HepG2 (cell line): Measurements from ENCODE around the gene EMC9. TPM values are rescaled to one million over a fixed set of nuclear protein-coding genes. Genes with fewer than 3 reads are reported as not detected.
A peak's percentile ranks its signal among the peaks of the same experiment; 100 is the strongest.

ENCODE experiments used
- HNRNPH1 ChIP-seq: fragments of 200-400 bp; formaldehyde crosslinking; optimal IDR thresholded peaks from 2 replicates; pipeline ENCODE3; 2017; ENCODE audit warnings: mild to moderate bottlenecking, low read depth, low read length
- HOXA3 ChIP-seq: sonication (generic); formaldehyde crosslinking; IDR thresholded peaks from 2 replicates; pipeline ENCODE4 v1.5.0; 2020; ENCODE audit warnings: missing genetic modification reagents
- KLF16 ChIP-seq, 2 experiments: sonication (generic) in 1 of 2; formaldehyde crosslinking in 1 of 2; IDR thresholded peaks; 2 replicates each; pipeline versions ENCODE4 v1.6.1 to v1.8.0; 2016 to 2023; ENCODE audit warnings: missing genetic modification reagents in 2 of 2, missing compliant biosample characterization in 1 of 2
- KMT2A ChIP-seq: sonication (generic); formaldehyde crosslinking; IDR thresholded peaks from 2 replicates; pipeline ENCODE4 v1.4.0; 2020; ENCODE audit warnings: missing genetic modification reagents
- PLRG1 ChIP-seq: fragments of 450-650 bp; conservative IDR thresholded peaks from 2 replicates; pipeline ENCODE4 v1.6.1; 2016
- PPARG ChIP-seq: conservative IDR thresholded peaks from 2 replicates; pipeline ENCODE4 v1.6.1; 2016; ENCODE audit warnings: missing biosample characterization, missing genetic modification reagents
- SIX1 ChIP-seq: sonication (generic); formaldehyde crosslinking; IDR thresholded peaks from 2 replicates; pipeline ENCODE4 v1.4.0; 2020; ENCODE audit warnings: missing genetic modification reagents, borderline replicate concordance
- SNAI1 ChIP-seq: sonication (generic); formaldehyde crosslinking; IDR thresholded peaks from 2 replicates; pipeline ENCODE4 v1.5.0; 2020; ENCODE audit warnings: mild to moderate bottlenecking, missing genetic modification reagents, borderline replicate concordance
- TARDBP ChIP-seq: sonication (generic); formaldehyde crosslinking; IDR thresholded peaks from 2 replicates; pipeline ENCODE4 v1.8.0; 2022; ENCODE audit warnings: mild to moderate bottlenecking, missing genetic modification reagents
- ZNF331 ChIP-seq: sonication (generic); formaldehyde crosslinking; IDR thresholded peaks from 2 replicates; pipeline ENCODE4 v1.4.0; 2020; ENCODE audit warnings: missing genetic modification reagents
- ZNF484 ChIP-seq: sonication (generic); formaldehyde crosslinking; IDR thresholded peaks from 2 replicates; pipeline ENCODE4 v1.5.1; 2020; ENCODE audit warnings: mild to moderate bottlenecking, low read depth, missing genetic modification reagents, borderline replicate concordance
- polyA plus RNA-seq, 8 experiments: library from polyadenylated mRNA; depleted of rRNA in 3 of 8; stranded (reverse) in 7 of 8; unstranded in 1 of 8; fragments of >200 nt; fragmentation: Illumina TruSeq in 4 of 8; extraction: Trizol in 4 of 8; gene quantifications; 2 replicates each; pipeline versions ENCODE4 v1.2.1 to v1.2.3, GENCODE V29; 2011 to 2016; ENCODE audit warnings: low read depth in 4 of 8, missing spikeins in 1 of 8, mixed read lengths in 1 of 8; ENCODE audit not compliant: insufficient read depth in 1 of 8
- total RNA-seq, 5 experiments: library from RNA; depleted of rRNA; stranded (reverse); fragments of >200 nt; fragmentation: Illumina TruSeq; extraction: Trizol; gene quantifications; 2 replicates each; pipeline ENCODE4 v1.2.3, GENCODE V29; 2016; ENCODE audit warnings: low read depth in 1 of 5
- TF ChIP-seq, protein P1 (sequence below): sonication (generic); formaldehyde crosslinking; IDR thresholded peaks from 2 replicates; pipeline ENCODE4 v1.8.0; 2022; ENCODE audit warnings: missing genetic modification reagents, low read depth, mild to moderate bottlenecking, borderline replicate concordance
- TF ChIP-seq, protein P2 (sequence below): sonication (generic); formaldehyde crosslinking; IDR thresholded peaks from 2 replicates; pipeline ENCODE4 v1.4.0; 2020; ENCODE audit warnings: missing genetic modification reagents
- TF ChIP-seq, protein P3 (sequence below): sonication (generic); formaldehyde crosslinking; IDR thresholded peaks from 2 replicates; pipeline ENCODE4 v1.4.0; 2020; ENCODE audit warnings: missing genetic modification reagents
- TF ChIP-seq, protein P4 (sequence below), 2 experiments: sonication (generic) in 1 of 2; formaldehyde crosslinking in 1 of 2; IDR thresholded peaks; 2 replicates each; pipeline versions ENCODE4 v1.5.1 to v1.6.1; 2011 to 2020; ENCODE audit warnings: borderline replicate concordance in 1 of 2, low read depth in 1 of 2, low read length in 1 of 2, mild to moderate bottlenecking in 1 of 2, missing genetic modification reagents in 1 of 2, moderate library complexity in 1 of 2
- TF ChIP-seq, protein P5 (sequence below): sonication (generic); formaldehyde crosslinking; IDR thresholded peaks from 2 replicates; pipeline ENCODE4 v1.4.0; 2020; ENCODE audit warnings: missing genetic modification reagents, borderline replicate concordance

The EMC9 gene
- total and polyA plus RNA-seq, 2 of the 13 experiments (the other 11 are each of a cell fraction or from before 2014, with no cell fraction given): 60.5 to 78.7 TPM

DNA sequence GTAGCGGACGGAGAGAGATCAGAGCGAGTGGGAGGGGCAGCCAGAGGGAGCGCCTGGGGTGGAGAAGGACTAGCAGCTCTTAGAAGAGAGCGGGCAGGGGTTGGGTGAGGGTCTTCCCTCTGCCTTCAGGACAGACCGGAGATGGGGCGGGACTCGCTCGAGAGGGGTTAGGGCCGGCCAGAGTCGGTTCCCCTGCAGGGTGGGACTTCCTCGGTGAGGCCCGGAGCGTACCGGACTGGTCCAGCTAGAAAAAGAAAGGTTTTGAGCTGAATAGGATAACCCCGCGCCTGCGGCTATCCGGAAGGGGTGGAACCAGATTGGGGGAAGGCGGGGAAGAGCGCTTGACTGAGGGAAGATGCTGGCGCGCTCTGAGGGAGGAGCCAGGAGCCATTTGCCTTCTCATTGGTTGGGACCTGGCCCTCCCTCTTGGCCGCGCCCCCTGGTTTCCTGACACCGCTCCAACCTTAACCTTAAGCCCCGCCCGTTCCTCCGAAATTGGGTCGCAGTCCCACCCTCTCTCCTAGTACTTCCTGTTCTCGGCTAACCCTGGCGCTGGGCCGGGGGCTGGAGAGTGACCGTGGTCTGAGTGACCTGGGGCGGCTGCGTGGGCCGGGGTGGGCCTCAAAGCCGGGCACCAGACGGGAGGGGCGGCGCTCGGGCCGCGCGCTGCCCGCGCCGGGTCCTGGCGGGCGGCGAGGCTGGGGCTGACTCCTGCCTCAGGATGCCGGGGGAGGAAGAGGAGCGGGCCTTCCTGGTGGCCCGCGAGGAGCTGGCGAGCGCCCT is 5.8 kb upstream of the EMC9 start, which contains the start of gene RNF31 (continued):
- TF ChIP-seq TARDBP (CRISPR knock-in tag) (peak; percentile 46; the same call in 1 of the 2 replicates), KLF16 (CRISPR knock-in tag; IDR thresholded peaks at IDR 0.05) (peak in 1 of 2 experiments; percentile 72; a peak in 1 of 4 replicates), SIX1 (CRISPR knock-in tag) (peak; percentile 52; the same call in 1 of the 2 replicates), PPARG (CRISPR knock-in tag) (peak; percentile 16; the same call in 1 of the 2 replicates), PLRG1 (no peak), ZNF484 (CRISPR knock-in tag) (no peak), HNRNPH1 (peak; percentile 86), KMT2A (peak; percentile 58), HOXA3 (CRISPR knock-in tag) (peak; percentile 41; the same call in 1 of the 2 replicates), ZNF331 (CRISPR knock-in tag) (peak; percentile 46), SNAI1 (CRISPR knock-in tag) (no peak)
- TF ChIP-seq, protein P1, sequence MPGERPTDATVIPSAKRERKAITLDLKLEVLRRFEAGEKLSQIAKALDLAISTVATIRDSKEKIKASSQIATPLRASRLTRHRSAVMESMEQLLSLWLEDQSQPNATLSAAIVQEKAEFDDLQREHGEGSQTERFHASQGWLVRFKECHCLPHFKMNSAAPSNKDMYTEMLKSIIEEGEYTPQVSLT (CRISPR knock-in tag): no peak
- TF ChIP-seq, protein P2, sequence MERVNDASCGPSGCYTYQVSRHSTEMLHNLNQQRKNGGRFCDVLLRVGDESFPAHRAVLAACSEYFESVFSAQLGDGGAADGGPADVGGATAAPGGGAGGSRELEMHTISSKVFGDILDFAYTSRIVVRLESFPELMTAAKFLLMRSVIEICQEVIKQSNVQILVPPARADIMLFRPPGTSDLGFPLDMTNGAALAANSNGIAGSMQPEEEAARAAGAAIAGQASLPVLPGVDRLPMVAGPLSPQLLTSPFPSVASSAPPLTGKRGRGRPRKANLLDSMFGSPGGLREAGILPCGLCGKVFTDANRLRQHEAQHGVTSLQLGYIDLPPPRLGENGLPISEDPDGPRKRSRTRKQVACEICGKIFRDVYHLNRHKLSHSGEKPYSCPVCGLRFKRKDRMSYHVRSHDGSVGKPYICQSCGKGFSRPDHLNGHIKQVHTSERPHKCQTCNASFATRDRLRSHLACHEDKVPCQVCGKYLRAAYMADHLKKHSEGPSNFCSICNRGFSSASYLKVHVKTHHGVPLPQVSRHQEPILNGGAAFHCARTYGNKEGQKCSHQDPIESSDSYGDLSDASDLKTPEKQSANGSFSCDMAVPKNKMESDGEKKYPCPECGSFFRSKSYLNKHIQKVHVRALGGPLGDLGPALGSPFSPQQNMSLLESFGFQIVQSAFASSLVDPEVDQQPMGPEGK (CRISPR knock-in tag): peak; percentile 63; the same call in 1 of the 2 replicates
- TF ChIP-seq, protein P3, sequence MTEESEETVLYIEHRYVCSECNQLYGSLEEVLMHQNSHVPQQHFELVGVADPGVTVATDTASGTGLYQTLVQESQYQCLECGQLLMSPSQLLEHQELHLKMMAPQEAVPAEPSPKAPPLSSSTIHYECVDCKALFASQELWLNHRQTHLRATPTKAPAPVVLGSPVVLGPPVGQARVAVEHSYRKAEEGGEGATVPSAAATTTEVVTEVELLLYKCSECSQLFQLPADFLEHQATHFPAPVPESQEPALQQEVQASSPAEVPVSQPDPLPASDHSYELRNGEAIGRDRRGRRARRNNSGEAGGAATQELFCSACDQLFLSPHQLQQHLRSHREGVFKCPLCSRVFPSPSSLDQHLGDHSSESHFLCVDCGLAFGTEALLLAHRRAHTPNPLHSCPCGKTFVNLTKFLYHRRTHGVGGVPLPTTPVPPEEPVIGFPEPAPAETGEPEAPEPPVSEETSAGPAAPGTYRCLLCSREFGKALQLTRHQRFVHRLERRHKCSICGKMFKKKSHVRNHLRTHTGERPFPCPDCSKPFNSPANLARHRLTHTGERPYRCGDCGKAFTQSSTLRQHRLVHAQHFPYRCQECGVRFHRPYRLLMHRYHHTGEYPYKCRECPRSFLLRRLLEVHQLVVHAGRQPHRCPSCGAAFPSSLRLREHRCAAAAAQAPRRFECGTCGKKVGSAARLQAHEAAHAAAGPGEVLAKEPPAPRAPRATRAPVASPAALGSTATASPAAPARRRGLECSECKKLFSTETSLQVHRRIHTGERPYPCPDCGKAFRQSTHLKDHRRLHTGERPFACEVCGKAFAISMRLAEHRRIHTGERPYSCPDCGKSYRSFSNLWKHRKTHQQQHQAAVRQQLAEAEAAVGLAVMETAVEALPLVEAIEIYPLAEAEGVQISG: peak; percentile 69
- TF ChIP-seq, protein P4, sequence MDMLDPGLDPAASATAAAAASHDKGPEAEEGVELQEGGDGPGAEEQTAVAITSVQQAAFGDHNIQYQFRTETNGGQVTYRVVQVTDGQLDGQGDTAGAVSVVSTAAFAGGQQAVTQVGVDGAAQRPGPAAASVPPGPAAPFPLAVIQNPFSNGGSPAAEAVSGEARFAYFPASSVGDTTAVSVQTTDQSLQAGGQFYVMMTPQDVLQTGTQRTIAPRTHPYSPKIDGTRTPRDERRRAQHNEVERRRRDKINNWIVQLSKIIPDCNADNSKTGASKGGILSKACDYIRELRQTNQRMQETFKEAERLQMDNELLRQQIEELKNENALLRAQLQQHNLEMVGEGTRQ (IDR thresholded peaks at IDR 0.05; ENCODE audit: low read depth, low read length): no peak
- TF ChIP-seq, protein P4 (CRISPR knock-in tag; IDR thresholded peaks at IDR 0.05; ENCODE audit: borderline replicate concordance): no peak
- TF ChIP-seq, protein P5, sequence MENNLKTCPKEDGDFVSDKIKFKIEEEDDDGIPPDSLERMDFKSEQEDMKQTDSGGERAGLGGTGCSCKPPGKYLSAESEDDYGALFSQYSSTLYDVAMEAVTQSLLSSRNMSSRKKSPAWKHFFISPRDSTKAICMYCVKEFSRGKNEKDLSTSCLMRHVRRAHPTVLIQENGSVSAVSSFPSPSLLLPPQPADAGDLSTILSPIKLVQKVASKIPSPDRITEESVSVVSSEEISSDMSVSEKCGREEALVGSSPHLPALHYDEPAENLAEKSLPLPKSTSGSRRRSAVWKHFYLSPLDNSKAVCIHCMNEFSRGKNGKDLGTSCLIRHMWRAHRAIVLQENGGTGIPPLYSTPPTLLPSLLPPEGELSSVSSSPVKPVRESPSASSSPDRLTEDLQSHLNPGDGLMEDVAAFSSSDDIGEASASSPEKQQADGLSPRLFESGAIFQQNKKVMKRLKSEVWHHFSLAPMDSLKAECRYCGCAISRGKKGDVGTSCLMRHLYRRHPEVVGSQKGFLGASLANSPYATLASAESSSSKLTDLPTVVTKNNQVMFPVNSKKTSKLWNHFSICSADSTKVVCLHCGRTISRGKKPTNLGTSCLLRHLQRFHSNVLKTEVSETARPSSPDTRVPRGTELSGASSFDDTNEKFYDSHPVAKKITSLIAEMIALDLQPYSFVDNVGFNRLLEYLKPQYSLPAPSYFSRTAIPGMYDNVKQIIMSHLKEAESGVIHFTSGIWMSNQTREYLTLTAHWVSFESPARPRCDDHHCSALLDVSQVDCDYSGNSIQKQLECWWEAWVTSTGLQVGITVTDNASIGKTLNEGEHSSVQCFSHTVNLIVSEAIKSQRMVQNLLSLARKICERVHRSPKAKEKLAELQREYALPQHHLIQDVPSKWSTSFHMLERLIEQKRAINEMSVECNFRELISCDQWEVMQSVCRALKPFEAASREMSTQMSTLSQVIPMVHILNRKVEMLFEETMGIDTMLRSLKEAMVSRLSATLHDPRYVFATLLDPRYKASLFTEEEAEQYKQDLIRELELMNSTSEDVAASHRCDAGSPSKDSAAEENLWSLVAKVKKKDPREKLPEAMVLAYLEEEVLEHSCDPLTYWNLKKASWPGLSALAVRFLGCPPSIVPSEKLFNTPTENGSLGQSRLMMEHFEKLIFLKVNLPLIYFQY (CRISPR knock-in tag): peak; percentile 85
